GM18907 (cell line): ENCODE data around the gene FEZF2.

ENCODE experiments used
- ATAC-seq: cut with Tn5 transposase; IDR thresholded peaks from one replicate; pipeline ENCODE4 v1.9.1; 2021; ENCODE audit warnings: mild to moderate bottlenecking, moderate library complexity; ENCODE audit not compliant: unreplicated experiment

The FEZF2 gene

GRCh38 chr3:62373714-62374333 lies 474 bp upstream of the FEZF2 start:
- ATAC-seq = no peak

GRCh38 chr3:62372621-62373041 lies 719 bp downstream of the FEZF2 start:
- ATAC-seq = no peak

DNA sequence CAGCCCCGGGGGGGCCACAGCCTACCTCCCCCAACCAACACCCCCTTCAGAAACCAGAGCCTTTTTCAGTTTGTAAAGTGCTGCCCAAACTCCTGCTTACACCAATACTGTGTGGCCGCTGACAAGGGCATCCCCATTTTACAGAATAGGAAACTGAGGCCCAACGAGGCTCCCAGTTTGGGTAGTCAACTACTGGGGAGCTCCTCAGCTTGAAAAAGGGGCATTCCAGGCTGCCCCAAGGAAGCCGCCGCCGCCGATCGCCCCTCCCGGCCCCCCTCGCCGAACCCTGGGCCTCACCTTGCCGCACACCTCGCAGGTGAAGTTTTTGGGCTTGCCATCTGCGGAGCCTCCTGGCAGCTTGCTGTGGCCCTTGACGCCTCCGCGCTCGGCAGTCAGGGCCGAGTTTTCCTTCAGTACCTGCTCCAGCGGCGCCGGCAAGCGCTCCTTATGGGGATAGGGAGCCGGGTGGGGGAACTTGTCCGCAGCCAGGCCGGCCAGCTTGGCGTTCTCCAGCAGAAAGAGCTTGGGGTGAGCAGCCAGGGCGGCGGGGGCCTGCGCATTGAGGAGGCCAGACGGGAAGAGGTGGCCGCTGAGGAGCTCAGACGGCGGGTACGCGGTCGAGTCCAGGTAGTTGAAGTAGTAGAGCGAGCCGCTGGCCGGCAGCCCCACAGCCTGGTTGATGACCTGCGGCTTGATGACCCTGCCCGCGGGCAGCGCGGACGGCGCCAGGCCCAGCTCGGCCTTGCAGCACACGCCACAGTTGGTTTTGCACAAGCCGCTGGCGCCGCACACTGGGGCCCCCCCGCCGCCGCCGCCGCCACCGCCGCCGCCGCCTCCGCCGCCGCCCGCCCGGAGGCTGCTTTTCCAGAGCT lies 1.4 kb downstream of the FEZF2 start:
- ATAC-seq = no peak

DNA sequence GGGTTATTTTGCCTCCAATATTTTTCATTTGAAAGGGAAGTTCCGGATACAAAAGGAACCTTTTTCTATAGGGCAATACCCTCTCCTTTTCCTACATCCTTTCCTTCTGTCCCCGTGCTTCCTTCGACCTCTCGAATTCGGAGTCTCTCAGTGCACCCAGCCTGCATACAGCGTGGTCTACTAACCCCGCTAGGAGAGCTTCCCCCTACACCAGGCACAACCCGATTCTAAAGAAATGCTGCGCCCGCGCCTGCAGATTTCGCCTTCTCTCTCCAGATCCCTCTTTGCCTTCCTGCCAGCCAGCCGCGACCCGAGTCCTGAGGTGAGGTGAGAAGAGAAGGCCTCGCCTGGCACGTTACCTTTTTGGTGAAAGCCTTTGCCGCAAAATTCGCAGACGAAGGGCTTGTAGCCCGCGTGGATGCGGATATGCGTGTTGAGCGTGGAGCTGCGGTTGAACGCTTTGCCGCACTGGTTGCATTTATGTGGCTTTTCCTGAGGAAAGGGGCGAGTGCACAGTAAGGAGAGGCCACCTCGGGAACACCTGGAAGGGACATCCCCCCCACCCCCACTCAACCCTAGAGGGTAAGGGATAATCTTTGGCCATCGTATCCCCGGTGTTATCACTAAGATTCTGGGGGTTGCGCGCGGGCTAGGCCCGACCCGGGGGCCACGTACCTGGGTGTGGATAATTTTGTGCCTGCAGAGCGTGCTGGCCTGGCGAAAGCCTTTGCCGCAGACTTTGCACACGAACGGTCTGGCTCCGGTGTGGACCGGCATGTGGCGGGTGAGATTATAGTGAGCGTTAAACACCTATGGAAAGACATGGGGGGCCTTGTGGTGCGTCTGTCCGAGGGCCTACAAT lies 2.3 kb downstream of the FEZF2 start:
- no peak for ATAC-seq

GRCh38 chr3:62370112-62370857 lies 3.1 kb downstream of the FEZF2 start:
- ATAC-seq = no peak

DNA sequence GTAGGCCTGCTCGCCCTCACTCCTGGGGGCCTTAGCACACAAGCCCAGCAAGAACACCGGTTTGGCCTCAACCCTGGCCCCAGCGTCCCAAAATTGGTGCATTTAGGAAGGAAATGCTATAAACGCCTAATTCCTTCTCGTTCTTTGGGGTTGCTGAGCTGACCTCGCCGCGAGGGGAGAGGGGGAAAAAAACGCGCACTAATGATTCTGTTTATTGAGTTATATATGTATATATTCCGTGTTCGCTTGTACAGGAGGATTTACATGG lies 3.9 kb downstream of the FEZF2 start:
- ATAC-seq = no peak

DNA sequence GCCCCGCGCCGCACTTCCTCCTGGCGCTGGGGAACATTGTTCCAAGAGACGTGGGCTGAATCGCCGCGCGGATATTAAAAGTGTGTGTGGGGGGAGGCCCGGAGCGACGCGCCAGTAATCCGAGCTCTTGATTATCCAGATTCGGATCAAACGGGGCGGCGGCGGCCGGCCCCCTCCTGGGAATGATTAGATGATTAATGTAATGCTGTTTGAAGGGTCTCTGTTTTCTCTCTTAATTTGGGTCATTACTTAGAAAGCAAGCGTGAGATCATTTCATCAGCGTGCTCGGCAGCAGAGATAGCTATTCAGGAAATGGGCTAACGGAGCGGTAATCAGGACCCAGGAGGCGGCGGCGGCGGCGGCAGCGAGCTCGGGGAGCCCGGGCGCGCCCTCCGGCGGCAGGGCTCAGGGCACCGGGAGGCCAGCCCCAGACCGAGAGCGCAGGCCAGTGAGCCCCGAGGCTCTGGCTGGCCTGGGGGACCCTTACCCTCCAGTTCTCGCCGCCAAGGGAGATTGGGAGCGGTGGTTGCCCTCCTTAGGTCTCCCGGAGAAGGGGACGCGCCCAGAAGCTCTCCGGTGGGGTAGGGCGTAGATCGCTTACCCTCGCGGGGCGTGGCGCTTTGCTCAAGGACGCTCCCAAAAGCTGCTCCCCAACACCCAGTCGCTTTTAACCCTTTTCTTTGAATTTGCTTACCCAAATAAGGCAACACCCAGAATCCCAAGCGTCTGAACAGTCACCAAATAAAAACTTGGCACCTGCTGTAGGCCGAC lies 4.5 kb downstream of the FEZF2 start:
- no peak for ATAC-seq

DNA sequence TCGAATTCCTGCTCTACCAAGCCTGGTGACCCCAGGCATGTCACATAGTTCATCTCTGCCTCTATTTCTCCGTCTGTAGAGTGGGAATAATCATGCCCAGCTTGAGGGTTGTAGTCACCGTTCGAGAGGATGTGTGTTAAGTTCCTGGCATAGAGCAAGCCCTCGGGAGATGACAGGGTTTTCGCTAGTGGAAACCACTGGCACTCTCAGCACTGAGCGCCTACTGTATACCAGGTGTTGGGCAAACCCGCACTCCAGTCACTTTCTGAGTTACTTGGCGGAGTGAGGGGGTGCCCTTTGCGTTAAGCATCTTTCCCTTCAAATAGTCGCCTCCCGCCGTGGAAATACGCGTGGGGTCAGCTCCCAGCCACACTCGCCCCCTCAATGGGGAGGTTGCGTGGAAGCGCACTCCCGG lies 5.1 kb downstream of the FEZF2 start:
- ATAC-seq = no peak

- no peak for ATAC-seq
These were observed 5.6 kb downstream of the FEZF2 start for GRCh38 chr3:62367763-62368195.

DNA sequence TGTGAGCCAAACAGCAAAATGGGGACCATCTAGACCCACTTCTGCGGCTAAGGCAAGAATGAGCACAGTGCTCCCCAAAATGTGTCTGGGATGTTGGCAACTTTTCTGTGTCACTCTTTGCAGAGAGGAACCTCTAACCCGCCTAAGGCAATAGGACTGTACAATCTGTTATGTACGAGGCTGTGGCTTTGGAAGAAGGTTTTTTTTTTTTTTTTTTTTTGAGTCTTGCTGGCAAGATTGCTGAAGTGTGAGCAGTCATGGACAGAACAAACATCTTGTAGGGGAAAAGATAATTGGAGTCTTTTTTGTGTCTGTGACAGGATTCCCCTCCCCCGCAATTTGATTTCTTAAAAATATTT lies 7.2 kb downstream of the FEZF2 start:
- no peak for ATAC-seq

GRCh38 chr3:62365391-62366125 lies 7.8 kb downstream of the FEZF2 start:
- ATAC-seq = no peak

DNA sequence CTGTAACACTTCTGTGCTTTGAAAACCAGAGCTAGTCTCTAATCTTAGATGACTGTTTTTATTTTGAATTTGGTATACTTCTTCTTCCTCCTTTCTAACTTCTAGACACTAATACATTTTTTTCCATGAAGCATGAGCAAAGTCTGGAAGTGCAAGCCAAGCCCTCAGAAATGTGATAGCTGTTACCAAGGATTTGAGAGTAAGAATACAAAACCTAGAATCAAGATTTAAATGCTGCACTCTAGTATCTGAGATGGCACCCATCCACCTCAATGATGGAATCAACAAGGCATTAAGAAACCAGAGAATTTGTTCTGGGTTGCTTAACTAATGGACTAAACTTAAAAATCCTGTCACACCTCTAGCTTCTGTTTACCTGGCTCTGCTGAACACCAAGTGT lies 9.2 kb downstream of the FEZF2 start:
- ATAC-seq = no peak

DNA sequence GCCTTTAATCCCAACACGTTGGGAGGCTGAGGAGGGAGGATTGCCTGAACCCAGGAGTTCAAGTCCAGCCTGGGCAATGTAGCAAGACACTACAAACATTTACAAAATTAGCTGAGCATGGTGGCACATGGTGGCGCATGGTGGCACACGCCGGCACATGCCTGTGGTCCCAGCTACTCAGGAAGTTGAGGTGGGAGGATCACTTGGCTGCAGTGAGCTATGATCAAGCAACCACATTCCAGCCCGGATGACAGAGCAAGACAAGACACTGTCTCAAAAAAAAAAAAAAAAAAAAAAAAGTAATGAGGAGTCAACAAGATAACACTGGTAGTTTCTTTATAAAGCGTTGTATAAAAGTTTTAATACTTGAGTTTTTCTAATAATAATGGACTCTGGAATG lies 10.1 kb downstream of the FEZF2 start:
- ATAC-seq = no peak

GRCh38 chr3:62361824-62362223 lies 11.5 kb downstream of the FEZF2 start:
- peak; percentile 39 for ATAC-seq

DNA sequence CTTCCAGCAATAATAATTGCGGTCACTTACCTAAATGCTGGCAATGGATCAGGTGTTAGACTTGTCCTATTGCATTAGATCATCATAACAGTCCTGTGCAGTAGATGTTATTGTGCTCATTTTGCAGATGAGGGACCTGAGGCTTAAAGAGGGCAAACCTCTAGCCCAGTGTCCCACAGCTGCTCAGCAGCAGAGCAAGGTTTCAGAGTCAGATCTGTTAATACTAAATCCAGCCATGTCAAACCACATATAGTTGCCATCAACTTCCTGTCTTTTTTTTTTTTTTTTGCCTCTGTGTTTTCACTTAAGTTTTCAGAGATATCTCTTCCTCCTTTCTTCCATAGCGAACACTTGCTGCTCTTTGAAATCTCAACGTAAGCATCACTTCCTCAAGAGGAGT lies 12.1 kb downstream of the FEZF2 start:
- peak; percentile 98 for ATAC-seq

DNA sequence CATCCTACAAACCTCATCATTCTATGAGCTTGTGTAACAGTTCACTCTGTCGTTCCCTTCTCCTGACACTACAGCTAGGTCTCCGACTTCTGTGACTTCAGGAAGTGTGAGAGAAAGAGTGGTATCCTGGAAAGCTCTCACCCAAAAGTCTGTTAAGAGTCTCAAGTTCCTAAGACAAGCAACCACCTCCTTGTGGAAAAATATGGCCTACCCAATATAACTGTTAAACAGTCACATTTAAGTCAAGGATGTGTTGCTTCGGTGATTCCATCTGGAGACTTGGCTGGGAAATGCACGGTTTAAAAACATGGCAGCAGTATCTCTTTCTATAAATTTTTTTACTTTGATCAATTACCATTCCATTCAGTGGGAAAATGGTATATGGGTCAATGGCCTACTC lies 13.8 kb downstream of the FEZF2 start:
- no peak for ATAC-seq

DNA sequence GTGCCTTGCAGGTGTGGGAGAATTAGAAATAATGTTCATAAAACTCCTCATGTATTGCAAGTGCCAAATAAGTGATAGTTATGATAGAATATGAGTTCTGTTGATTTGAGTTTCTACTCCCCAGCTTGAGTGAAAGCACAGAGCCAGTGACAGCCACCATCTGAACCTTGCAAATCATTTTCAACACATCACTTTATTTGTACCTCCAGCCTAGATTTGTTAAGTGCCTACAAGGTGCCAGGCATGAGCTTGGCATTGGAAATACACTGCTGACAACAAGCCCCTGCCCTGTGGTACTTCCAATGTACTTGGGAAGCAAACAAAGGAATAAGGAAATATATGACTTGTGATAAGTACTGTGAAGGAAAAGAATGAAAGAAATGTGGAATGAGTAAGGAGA lies 17.0 kb downstream of the FEZF2 start:
- ATAC-seq = no peak

- no peak for ATAC-seq
These were observed 17.6 kb downstream of the FEZF2 start for GRCh38 chr3:62355703-62356102.

DNA sequence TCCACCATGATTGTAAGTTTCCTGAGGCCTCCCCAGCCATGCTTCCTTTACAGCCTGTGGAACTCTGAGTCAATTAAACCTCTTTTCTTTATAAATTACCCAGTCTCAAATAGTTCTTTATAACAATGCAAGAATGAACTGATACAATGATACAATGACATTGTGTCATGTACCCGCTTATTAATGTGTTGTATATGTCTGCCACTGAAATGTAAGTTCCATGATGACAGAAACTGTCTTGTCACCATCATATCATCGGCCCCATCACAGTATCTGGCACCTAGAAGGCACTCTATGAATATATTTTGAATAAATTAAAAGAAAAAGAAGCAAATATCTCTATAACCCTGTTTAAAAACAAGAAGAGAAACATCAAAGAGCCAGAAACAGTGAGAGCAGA lies 29.6 kb downstream of the FEZF2 start:
- ATAC-seq = no peak

GRCh38 chr3:62335196-62335595 lies 38.2 kb downstream of the FEZF2 start:
- no peak for ATAC-seq
